H1 (cell line): ENCODE data around the gene INSM2. TPM values are rescaled to one million over a fixed set of nuclear protein-coding genes. Genes with fewer than 3 reads are reported as not detected.

Source experiments
- CTCF ChIA-PET: fragments of 300-600 bp; sonication (Branson Sonifier 250); formaldehyde crosslinking; loops from one replicate; lab custom pipeline; 2021; ENCODE audit not compliant: partially characterized antibody; lab: Charles Lee
- POLR2A ChIA-PET: fragments of 300-600 bp; sonication (Branson Sonifier 250); formaldehyde crosslinking; loops from one replicate; lab custom pipeline; 2021; ENCODE audit warnings: inconsistent platforms; ENCODE audit not compliant: partially characterized antibody; lab: Charles Lee
- DNase-seq, 2 experiments: peaks; one replicate each; pipeline versions ENCODE4 v3.0.0 to v3.0.0-alpha.2; 2010 to 2022; ENCODE audit warnings: low spot score in 2 of 2, low read depth in 1 of 2, mixed read lengths in 1 of 2
- FAIRE-seq: peaks from 2 replicates; lab custom pipeline; 2011; peaks lifted over from hg19 to GRCh38; lab: Jason Lieb, UNC
- H2AFZ ChIP-seq: 2 replicates; pipeline ENCODE4 v1.8.1; 2012; ENCODE audit warnings: low read length, inconsistent platforms
- H2AK5ac ChIP-seq: 2 replicates; pipeline ENCODE4 v1.6.1; 2013; ENCODE audit warnings: low read depth, low read length
- H2BK120ac ChIP-seq: replicated peaks from 2 replicates; pipeline ENCODE3; 2013; ENCODE audit warnings: low read depth, low read length, inconsistent platforms
- H2BK12ac ChIP-seq: 2 replicates; pipeline ENCODE4 v1.6.1; 2013; ENCODE audit warnings: low read depth, low read length
- H2BK15ac ChIP-seq: 2 replicates; pipeline ENCODE4 v1.6.1; 2013; ENCODE audit warnings: low read length
- H2BK20ac ChIP-seq: 2 replicates; pipeline ENCODE4 v1.6.1; 2013; ENCODE audit warnings: low read length
- H2BK5ac ChIP-seq: 2 replicates; pipeline ENCODE4 v1.6.1; 2013; ENCODE audit warnings: low read depth, low read length
- H3K14ac ChIP-seq: 2 replicates; pipeline ENCODE4 v1.6.1; 2013; ENCODE audit warnings: inconsistent platforms; ENCODE audit not compliant: insufficient read length
- H3K18ac ChIP-seq: 2 replicates; pipeline ENCODE4 v1.6.1; 2013; ENCODE audit warnings: low read length; ENCODE audit errors: extremely low read depth
- H3K23ac ChIP-seq: 2 replicates; pipeline ENCODE4 v1.6.1; 2013; ENCODE audit warnings: inconsistent platforms; ENCODE audit not compliant: insufficient read length
- H3K23me2 ChIP-seq: 2 replicates; pipeline ENCODE4 v1.6.1; 2013; ENCODE audit warnings: low read depth, low read length
- H3K27ac ChIP-seq: 2 replicates; pipeline ENCODE4 v1.6.1; 2011; ENCODE audit warnings: low read depth, low read length, inconsistent platforms
- H3K27me3 ChIP-seq, 4 experiments: replicated peaks in 1 of 4; 1 replicate in 1 of 4; 2 replicates in 3 of 4; pipeline versions ENCODE4 v1.6.1 to v1.8.1; 2011 to 2013; ENCODE audit warnings: low read length in 3 of 4, mild to moderate bottlenecking in 3 of 4, inconsistent platforms in 2 of 4, mixed read lengths in 2 of 4, moderate library complexity in 1 of 4; ENCODE audit not compliant: control insufficient read depth in 3 of 4, insufficient read depth in 3 of 4; ENCODE audit errors: extremely low read depth in 1 of 4
- H3K36me3 ChIP-seq, 4 experiments: 2 replicates each; pipeline versions ENCODE4 v1.6.1 to v1.8.1; 2011 to 2013; ENCODE audit warnings: mild to moderate bottlenecking in 4 of 4, low read length in 3 of 4, moderate library complexity in 2 of 4, control low read depth in 1 of 4, inconsistent platforms in 1 of 4; ENCODE audit not compliant: insufficient read depth in 4 of 4, control insufficient read depth in 2 of 4
- H3K4ac ChIP-seq: replicated peaks from 2 replicates; pipeline ENCODE3; 2013; ENCODE audit warnings: low read length, low read depth, mixed read lengths, inconsistent platforms; ENCODE audit not compliant: insufficient read length
- H3K4me1 ChIP-seq, 4 experiments: replicated peaks in 1 of 4; 1 replicate in 1 of 4; 2 replicates in 3 of 4; pipeline versions ENCODE4 v1.6.1 to v1.8.1; 2011 to 2013; ENCODE audit warnings: low read length in 3 of 4, inconsistent platforms in 2 of 4, mixed read lengths in 1 of 4; ENCODE audit not compliant: insufficient read depth in 4 of 4, control insufficient read depth in 3 of 4
- H3K4me2 ChIP-seq, 2 experiments: 2 replicates each; pipeline versions ENCODE4 v1.6.1 to v1.8.1; 2011 to 2013; ENCODE audit warnings: low read depth in 2 of 2, low read length in 2 of 2, control low read depth in 1 of 2, inconsistent platforms in 1 of 2, mild to moderate bottlenecking in 1 of 2; ENCODE audit not compliant: insufficient read depth in 1 of 2
- H3K4me3 ChIP-seq, 4 experiments: fragments of 200-600, 300-600 bp in 1 of 4; sonication (generic), shearing (Covaris generic), sonication (Bioruptor Twin) in 1 of 4; 2 replicates each; pipeline versions ENCODE4 v1.5.1 to v1.8.1; 2011 to 2016; ENCODE audit warnings: low read length in 4 of 4, low read depth in 3 of 4, control low read depth in 2 of 4, inconsistent platforms in 2 of 4, mild to moderate bottlenecking in 2 of 4, mixed read lengths in 1 of 4, moderate library complexity in 1 of 4; ENCODE audit not compliant: insufficient read depth in 2 of 4; ENCODE audit errors: extremely low read depth in 1 of 4
- H3K56ac ChIP-seq: replicated peaks from 2 replicates; pipeline ENCODE3; 2013; ENCODE audit warnings: low read depth, mild to moderate bottlenecking, mixed read lengths, low read length, inconsistent platforms; ENCODE audit not compliant: insufficient read length
- H3K79me1 ChIP-seq: 2 replicates; pipeline ENCODE4 v1.6.1; 2013; ENCODE audit warnings: low read depth, low read length, control low read depth
- H3K79me2 ChIP-seq, 2 experiments: 2 replicates each; pipeline versions ENCODE4 v1.6.1 to v1.8.1; 2012 to 2013; ENCODE audit warnings: low read length in 2 of 2, mild to moderate bottlenecking in 2 of 2, inconsistent platforms in 1 of 2; ENCODE audit not compliant: insufficient read depth in 2 of 2, control insufficient read depth in 1 of 2
- H3K9ac ChIP-seq, 4 experiments: replicated peaks in 1 of 4; 1 replicate in 1 of 4; 2 replicates in 3 of 4; pipeline versions ENCODE4 v1.6.1 to v1.8.1; 2011 to 2013; ENCODE audit warnings: low read depth in 3 of 4, low read length in 3 of 4, control low read depth in 2 of 4, mild to moderate bottlenecking in 2 of 4, moderate library complexity in 2 of 4, inconsistent platforms in 1 of 4; ENCODE audit errors: extremely low read depth in 1 of 4
- H3K9me3 ChIP-seq, 2 experiments: 2 replicates each; pipeline versions ENCODE4 v1.6.1 to v1.8.1; 2012 to 2013; ENCODE audit warnings: mild to moderate bottlenecking in 2 of 2, moderate library complexity in 2 of 2, control low read depth in 1 of 2, inconsistent platforms in 1 of 2, low read depth in 1 of 2, low read length in 1 of 2, mixed read lengths in 1 of 2; ENCODE audit not compliant: insufficient read depth in 2 of 2
- H4K20me1 ChIP-seq, 2 experiments: replicated peaks in 1 of 2; 2 replicates each; pipeline versions ENCODE3 to v1.8.1; 2011 to 2013; ENCODE audit warnings: inconsistent platforms in 2 of 2, low read length in 2 of 2, mild to moderate bottlenecking in 1 of 2; ENCODE audit not compliant: insufficient read depth in 2 of 2, control insufficient read depth in 1 of 2
- H4K5ac ChIP-seq: 2 replicates; pipeline ENCODE4 v1.6.1; 2013; ENCODE audit warnings: low read length, low read depth, mixed read lengths, inconsistent platforms; ENCODE audit not compliant: insufficient read length
- H4K8ac ChIP-seq: 2 replicates; pipeline ENCODE4 v1.8.0; 2013; ENCODE audit warnings: mild to moderate bottlenecking, moderate library complexity, low read length, inconsistent platforms; ENCODE audit not compliant: insufficient read depth; ENCODE audit errors: extremely low read depth
- H4K91ac ChIP-seq: replicated peaks from 2 replicates; pipeline ENCODE3; 2013; ENCODE audit warnings: low read length, mixed read lengths, inconsistent platforms; ENCODE audit not compliant: insufficient read length
- BRCA1 ChIP-seq: IDR thresholded peaks from 2 replicates; pipeline ENCODE4 v1.6.1; 2012; ENCODE audit warnings: low read depth, low read length, improper control_type of control experiment
- CBX8 ChIP-seq: fragments of 300-800, 300-1000 bp; sonication (generic); IDR thresholded peaks from 2 replicates; pipeline ENCODE4 v1.7.1; 2016; ENCODE audit warnings: low read depth, low read length, borderline replicate concordance
- CREB1 ChIP-seq: IDR thresholded peaks from 2 replicates; pipeline ENCODE4 v1.6.1; 2012; ENCODE audit warnings: inconsistent platforms
- CTBP2 ChIP-seq: IDR thresholded peaks from 2 replicates; pipeline ENCODE4 v1.7.0; 2011; ENCODE audit warnings: borderline replicate concordance, mild to moderate bottlenecking, moderate library complexity, mixed read lengths, low read length; ENCODE audit not compliant: insufficient read depth, insufficient read length
- FOSL1 ChIP-seq: IDR thresholded peaks from 2 replicates; pipeline ENCODE4 v1.6.1; 2011; ENCODE audit warnings: mild to moderate bottlenecking, low read depth, low read length, moderate library complexity; ENCODE audit not compliant: insufficient read depth
- KDM5A ChIP-seq: fragments of 200-600 bp; IDR thresholded peaks from 2 replicates; pipeline ENCODE4 v1.7.1; 2012; ENCODE audit warnings: mild to moderate bottlenecking, low read length, inconsistent platforms, mixed read lengths
- MAFK ChIP-seq: IDR thresholded peaks from 2 replicates; pipeline ENCODE4 v1.6.1; 2012; ENCODE audit warnings: low read depth, mild to moderate bottlenecking, improper control_type of control experiment, low read length
- NANOG ChIP-seq: IDR thresholded peaks from 2 replicates; pipeline ENCODE4 v1.6.1; 2011; ENCODE audit warnings: low read length, low read depth, mild to moderate bottlenecking, inconsistent platforms; ENCODE audit not compliant: insufficient read depth, poor library complexity, severe bottlenecking
- PHF8 ChIP-seq: fragments of 200-600 bp; sonication (generic); conservative IDR thresholded peaks from 2 replicates; pipeline ENCODE4 v1.7.1; 2012; ENCODE audit warnings: low read depth, mild to moderate bottlenecking, inconsistent platforms, low read length, moderate library complexity
- RBBP5 ChIP-seq: IDR thresholded peaks from 2 replicates; pipeline ENCODE4 v1.7.1; 2012; ENCODE audit warnings: low read depth, mild to moderate bottlenecking, inconsistent platforms, low read length, moderate library complexity, borderline replicate concordance
- SIRT6 ChIP-seq: IDR thresholded peaks from one replicate; pipeline ENCODE4 v1.7.1; 2012; ENCODE audit warnings: low read length, inconsistent platforms
- SP2 ChIP-seq: IDR thresholded peaks from 2 replicates; pipeline ENCODE4 v1.6.1; 2012; ENCODE audit warnings: mild to moderate bottlenecking, low read length, inconsistent platforms
- SP4 ChIP-seq: IDR thresholded peaks from 2 replicates; pipeline ENCODE4 v1.6.1; 2012; ENCODE audit warnings: low read length, inconsistent platforms
- TBP ChIP-seq: IDR thresholded peaks from 2 replicates; pipeline ENCODE4 v1.6.1; 2011; ENCODE audit warnings: low read depth, low read length, improper control_type of control experiment
- YY1 ChIP-seq: IDR thresholded peaks from 2 replicates; pipeline ENCODE4 v1.6.1; 2011; ENCODE audit warnings: low read depth, mild to moderate bottlenecking, low read length
- ZNF274 ChIP-seq: IDR thresholded peaks from 2 replicates; pipeline ENCODE4 v1.7.0; 2012; ENCODE audit warnings: low read length, borderline replicate concordance; ENCODE audit errors: extremely low read depth
- WGBS, 2 experiments: shearing (Covaris generic) in 1 of 2; methylation state at CpG; one replicate each; pipeline versions ENCODE4 v1.1.6 to v1.1.7; 2013 to 2015; ENCODE audit warnings: low lambda C conversion rate in 2 of 2, mixed read lengths in 2 of 2, inconsistent platforms in 1 of 2, low coverage in 1 of 2, missing lambda C conversion rate in 1 of 2; ENCODE audit not compliant: insufficient replicate concordance in 2 of 2, insufficient coverage in 1 of 2, insufficient read length in 1 of 2; ENCODE audit errors: extremely low coverage in 1 of 2, missing lambda C conversion rate in 1 of 2; 5-methylcytosine and 5-hydroxymethylcytosine counted together
- polyA plus RNA-seq, 7 experiments: library from polyadenylated mRNA; depleted of rRNA in 3 of 7; stranded (reverse) in 5 of 7; unstranded in 2 of 7; fragments of >200 nt in 5 of 7; fragments of 200-250 nt in 2 of 7; gene quantifications; 1 replicate in 5 of 7; 2 replicates in 1 of 7; 4 replicates in 1 of 7; pipeline versions ENCODE4 v1.2.1 to v1.2.3, GENCODE V29; 2011 to 2013; ENCODE audit warnings: missing spikeins in 2 of 7, mixed read lengths in 2 of 7
- total RNA-seq: library from RNA; stranded (reverse); fragmentation: NEBNext Ultra II Directional; extraction: Animal tissue kit (Norgen Biotek cat#: 25700); gene quantifications from 2 replicates; pipeline ENCODE4 v1.2.1, GENCODE V29; 2021

The INSM2 gene
- total and polyA plus RNA-seq, 2 of the 8 experiments (the other 6 are each of a cell fraction or from before 2014, with no cell fraction given), result not detected

DNA sequence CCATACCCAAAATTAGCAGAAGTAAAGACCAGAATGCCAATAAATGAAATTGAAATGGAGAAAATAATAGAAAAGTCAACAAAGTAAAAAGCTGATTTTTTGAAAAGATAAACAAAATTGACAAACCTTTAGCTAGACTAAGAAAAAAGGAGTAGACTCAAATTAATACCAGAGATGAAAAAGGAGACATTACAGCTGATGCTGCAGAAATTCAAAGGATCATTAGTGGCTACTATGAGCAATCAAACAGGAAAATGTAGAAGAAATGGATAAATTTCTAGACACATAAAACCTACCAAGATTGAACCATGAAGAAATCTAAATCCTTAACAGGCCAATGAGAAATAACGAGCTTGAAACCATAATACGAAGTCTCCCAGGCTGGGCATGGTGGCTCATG lies 34.8 kb upstream of the INSM2 start:
- Histone ChIP-seq H4K8ac (no peak overlapping the region), H3K27me3 (no peaks in the 10 kb centered on the region), H3K4me3 (no peak overlapping the region), H3K79me1 (no peaks in the 10 kb centered on the region), H3K27ac (no peak overlapping the region), H2AFZ (no peak overlapping the region), H3K36me3 (no peaks in the 10 kb centered on the region), H3K56ac (no peak overlapping the region), H2BK120ac (no peak overlapping the region), H3K23ac (no peak overlapping the region)
- 92% methylated on average over 2 of the region's 2 CpGs; no CpG with 5 or more reads in 1 of the 2 experiments for WGBS, 2 experiments
- TF ChIP-seq CBX8 (no peak), KDM5A (no peak), MAFK (no peak), SP4 (no peak), ZNF274 (no peak), NANOG (no peak), SP2 (no peak), BRCA1 (no peak), PHF8 (no peak), TBP (no peak), SIRT6 (no peak), CTBP2 (no peak), YY1 (no peak), CREB1 (no peak), RBBP5 (no peak), FOSL1 (no peak)
- TF ChIP-seq, all 59 proteins: peak for 0
- H3K18ac ChIP-seq, result no peak overlapping the region
- H3K79me2 ChIP-seq, result no peaks in the 10 kb centered on the region
- H3K4ac ChIP-seq, result no peak overlapping the region
- H3K14ac ChIP-seq, result no peak overlapping the region
- no peak overlapping the region for H4K5ac ChIP-seq
- DNase-seq, result no peak
- H4K91ac ChIP-seq, result no peak overlapping the region
- H3K9ac ChIP-seq, result no peak overlapping the region
- H2BK20ac ChIP-seq, result no peak overlapping the region
- no peak overlapping the region for H3K4me2 ChIP-seq
- H3K4me1 ChIP-seq, result no peaks in the 10 kb centered on the region
- no peak overlapping the region for H2BK12ac ChIP-seq
- H3K23me2 ChIP-seq, result no peaks in the 10 kb centered on the region
- no peaks in the 10 kb centered on the region for H4K20me1 ChIP-seq
- H3K9me3 ChIP-seq, result no peaks in the 10 kb centered on the region
- no peak overlapping the region for H2BK5ac ChIP-seq
- H2AK5ac ChIP-seq, result no peak overlapping the region
- ChIA-PET CTCF (interaction anchor here (0.6 kb wide), 1 partner anchor 164 kb away, joined by 4 read pairs; no protein-coding TSS in a partner anchor), POLR2A (interaction anchor here (0.6 kb wide), 1 partner anchor 545 kb away, joined by 3 read pairs; no protein-coding TSS in a partner anchor)
- no peak for FAIRE-seq
- no peak overlapping the region for H2BK15ac ChIP-seq
